ENCODE measurements around the gene COP1.

DNA sequence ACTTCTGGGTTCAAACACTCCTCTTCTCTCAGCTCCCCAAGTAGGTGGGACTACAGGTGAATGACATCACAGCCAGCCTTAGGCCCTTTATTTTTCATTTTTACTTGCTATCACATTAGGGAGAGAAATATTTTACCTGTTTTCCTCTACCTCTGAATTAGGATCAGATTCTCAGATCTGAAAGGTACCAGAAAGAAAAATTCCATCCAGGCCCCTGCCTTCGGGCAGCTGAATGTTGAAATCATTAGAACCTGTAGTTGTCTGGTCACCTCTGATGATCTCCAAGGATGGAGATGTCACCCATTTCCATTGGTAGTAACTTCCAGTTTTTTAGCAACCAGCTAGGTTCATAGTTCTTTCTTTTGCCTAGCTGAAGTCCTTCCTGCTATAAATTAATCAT lies 288.1 kb downstream of the COP1 start:
- TF ChIP-seq, protein P1, sequence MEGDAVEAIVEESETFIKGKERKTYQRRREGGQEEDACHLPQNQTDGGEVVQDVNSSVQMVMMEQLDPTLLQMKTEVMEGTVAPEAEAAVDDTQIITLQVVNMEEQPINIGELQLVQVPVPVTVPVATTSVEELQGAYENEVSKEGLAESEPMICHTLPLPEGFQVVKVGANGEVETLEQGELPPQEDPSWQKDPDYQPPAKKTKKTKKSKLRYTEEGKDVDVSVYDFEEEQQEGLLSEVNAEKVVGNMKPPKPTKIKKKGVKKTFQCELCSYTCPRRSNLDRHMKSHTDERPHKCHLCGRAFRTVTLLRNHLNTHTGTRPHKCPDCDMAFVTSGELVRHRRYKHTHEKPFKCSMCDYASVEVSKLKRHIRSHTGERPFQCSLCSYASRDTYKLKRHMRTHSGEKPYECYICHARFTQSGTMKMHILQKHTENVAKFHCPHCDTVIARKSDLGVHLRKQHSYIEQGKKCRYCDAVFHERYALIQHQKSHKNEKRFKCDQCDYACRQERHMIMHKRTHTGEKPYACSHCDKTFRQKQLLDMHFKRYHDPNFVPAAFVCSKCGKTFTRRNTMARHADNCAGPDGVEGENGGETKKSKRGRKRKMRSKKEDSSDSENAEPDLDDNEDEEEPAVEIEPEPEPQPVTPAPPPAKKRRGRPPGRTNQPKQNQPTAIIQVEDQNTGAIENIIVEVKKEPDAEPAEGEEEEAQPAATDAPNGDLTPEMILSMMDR (IDR thresholded peaks at IDR 0.05 in 8 of 11, conservative IDR thresholded peaks at IDR 0.05 in 3 of 11): no peak
- TF ChIP-seq POLR2A (IDR thresholded peaks at IDR 0.05) (no peak), POLR2AphosphoS5 (IDR thresholded peaks at IDR 0.05) (no peak)

Data from spleen (tissue), 7 donors.